GM23338 (cell line): Measurements from ENCODE around the gene SLC6A12. TPM values are rescaled to one million over a fixed set of nuclear protein-coding genes. Genes with fewer than 3 reads are reported as not detected.

Experiments
- ATAC-seq: fragments of 200-7000 bp; cut with Tn5 transposase; 3 replicates; pipeline ENCODE4 v1.9.1; 2020
- DNase-seq: peaks from one replicate; pipeline ENCODE4 v3.0.0-alpha.2; 2015; ENCODE audit warnings: low spot score
- H2AFZ ChIP-seq: fragments of 200-600 bp; sonication (generic); 2 replicates; pipeline ENCODE4 v1.8.0; 2016; ENCODE audit warnings: antibody characterized with exemption, mild to moderate bottlenecking, moderate library complexity
- H3F3A ChIP-seq: fragments of 200-600 bp; sonication (generic); replicated peaks from 2 replicates; pipeline ENCODE4 v1.8.0; 2017; ENCODE audit warnings: antibody characterized with exemption, mixed run types, low read depth
- H3K27ac ChIP-seq: fragments of 200-600 bp; sonication (generic); 2 replicates; pipeline ENCODE4 v1.6.1; 2016; ENCODE audit warnings: low read depth
- H3K27me3 ChIP-seq: fragments of 200-600 bp; sonication (generic); 2 replicates; pipeline ENCODE4 v1.8.0; 2016; ENCODE audit warnings: mild to moderate bottlenecking, mixed run types, moderate library complexity; ENCODE audit not compliant: insufficient read depth
- H3K36me3 ChIP-seq: fragments of 200-600 bp; sonication (generic); 2 replicates; pipeline ENCODE4 v1.8.0; 2016; ENCODE audit warnings: mild to moderate bottlenecking; ENCODE audit not compliant: insufficient read depth
- H3K4me1 ChIP-seq: fragments of 200-600 bp; sonication (generic); 2 replicates; pipeline ENCODE4 v1.8.0; 2016; ENCODE audit warnings: mild to moderate bottlenecking, moderate library complexity; ENCODE audit not compliant: insufficient read depth
- H3K4me2 ChIP-seq: fragments of 200-600 bp; sonication (generic); 2 replicates; pipeline ENCODE4 v1.7.1; 2017; ENCODE audit warnings: mixed run types
- H3K4me3 ChIP-seq: fragments of 200-600 bp; sonication (generic); 2 replicates; pipeline ENCODE4 v1.6.1; 2016; ENCODE audit warnings: mixed run types
- H3K79me2 ChIP-seq: fragments of 200-600 bp; sonication (generic); replicated peaks from 2 replicates; pipeline ENCODE4 v1.8.0; 2017; ENCODE audit warnings: mild to moderate bottlenecking; ENCODE audit not compliant: insufficient read depth
- H3K9me2 ChIP-seq: fragments of 200-600 bp; sonication (generic); 2 replicates; pipeline ENCODE4 v1.8.0; 2017; ENCODE audit not compliant: insufficient read depth
- H4K20me1 ChIP-seq: fragments of 200-600 bp; sonication (generic); replicated peaks from 2 replicates; pipeline ENCODE4 v1.8.0; 2017; ENCODE audit warnings: mild to moderate bottlenecking; ENCODE audit not compliant: insufficient read depth
- H3K27ac Mint-ChIP-seq: 2 replicates; pipeline ENCODE4 v1.8.0; 2020; ENCODE audit warnings: inconsistent platforms, mild to moderate bottlenecking, moderate library complexity, mixed read lengths
- H3K27me3 Mint-ChIP-seq: 3 replicates; pipeline ENCODE4 v1.8.0; 2022; ENCODE audit warnings: low read depth, mild to moderate bottlenecking, moderate library complexity, mixed read lengths, inconsistent platforms; ENCODE audit not compliant: insufficient read depth, poor library complexity
- H3K36me3 Mint-ChIP-seq: 3 replicates; pipeline ENCODE4 v1.8.0; 2021; ENCODE audit warnings: low read depth, mild to moderate bottlenecking, inconsistent platforms, moderate library complexity, mixed read lengths
- H3K4me1 Mint-ChIP-seq: 3 replicates; pipeline ENCODE4 v1.8.0; 2020; ENCODE audit warnings: mild to moderate bottlenecking, inconsistent platforms, mixed read lengths
- H3K4me3 Mint-ChIP-seq: 3 replicates; pipeline ENCODE4 v1.8.0; 2021; ENCODE audit warnings: moderate library complexity, mild to moderate bottlenecking, inconsistent platforms, mixed read lengths
- H3K9me3 Mint-ChIP-seq: 3 replicates; pipeline ENCODE4 v1.8.0; 2020; ENCODE audit warnings: moderate library complexity, mild to moderate bottlenecking, inconsistent platforms, mixed read lengths
- CREB1 ChIP-seq: fragments of 250-450 bp; sonication (Bioruptor Pico); IDR thresholded peaks from 2 replicates; pipeline ENCODE4 v1.5.0; 2020; ENCODE audit warnings: low read depth, mild to moderate bottlenecking, moderate library complexity
- EZH2 ChIP-seq: fragments of 200-600 bp; sonication (generic); IDR thresholded peaks from one replicate; pipeline ENCODE4 v1.8.0; 2017; ENCODE audit warnings: antibody characterized with exemption, mild to moderate bottlenecking, low read depth; ENCODE audit not compliant: unreplicated experiment
- EZH2phosphoT487 ChIP-seq: fragments of 200-600 bp; sonication (generic); IDR thresholded peaks from one replicate; pipeline ENCODE4 v1.8.1; 2018; ENCODE audit warnings: antibody characterized with exemption; ENCODE audit not compliant: unreplicated experiment
- JUNB ChIP-seq: IDR thresholded peaks from one replicate; pipeline ENCODE4 v1.6.1; 2016; ENCODE audit warnings: antibody characterized with exemption; ENCODE audit not compliant: unreplicated experiment
- POLR2AphosphoS5 ChIP-seq: IDR thresholded peaks from 2 replicates; pipeline ENCODE4 v1.6.1; 2016; ENCODE audit warnings: antibody characterized with exemption, low read depth
- ZNF114 ChIP-seq: fragments of 250-450 bp; sonication (Bioruptor Pico); IDR thresholded peaks from 2 replicates; pipeline ENCODE4 v1.5.0; 2020; ENCODE audit warnings: mild to moderate bottlenecking, moderate library complexity
- ZNF331 ChIP-seq: fragments of 250-450 bp; sonication (Bioruptor Pico); IDR thresholded peaks from 2 replicates; pipeline ENCODE4 v1.5.0; 2020; ENCODE audit warnings: low read depth, mild to moderate bottlenecking, moderate library complexity
- polyA plus RNA-seq: library from polyadenylated mRNA; unstranded; fragments of >200 nt; fragmentation: Nextera tagmentation; extraction: Ambion mirVana; gene quantifications from 2 replicates; pipeline ENCODE4 v1.2.1, GENCODE V29; 2016
- total RNA-seq: library from RNA; depleted of rRNA; stranded (reverse); fragments of >200 nt; shearing (Covaris generic); gene quantifications from 2 replicates; pipeline ENCODE4 v1.2.3, GENCODE V29; 2014
- TF ChIP-seq, protein P1 (sequence below): IDR thresholded peaks from one replicate; pipeline ENCODE4 v1.6.1; 2018; ENCODE audit warnings: antibody characterized with exemption; ENCODE audit not compliant: unreplicated experiment
- TF ChIP-seq, protein P2 (sequence below): IDR thresholded peaks from 2 replicates; pipeline ENCODE4 v1.6.1; 2016; ENCODE audit warnings: antibody characterized with exemption

Gene SLC6A12
- total and polyA plus RNA-seq, 2 experiments from 2014 or later: 0.56 TPM; not detected in 1

DNA sequence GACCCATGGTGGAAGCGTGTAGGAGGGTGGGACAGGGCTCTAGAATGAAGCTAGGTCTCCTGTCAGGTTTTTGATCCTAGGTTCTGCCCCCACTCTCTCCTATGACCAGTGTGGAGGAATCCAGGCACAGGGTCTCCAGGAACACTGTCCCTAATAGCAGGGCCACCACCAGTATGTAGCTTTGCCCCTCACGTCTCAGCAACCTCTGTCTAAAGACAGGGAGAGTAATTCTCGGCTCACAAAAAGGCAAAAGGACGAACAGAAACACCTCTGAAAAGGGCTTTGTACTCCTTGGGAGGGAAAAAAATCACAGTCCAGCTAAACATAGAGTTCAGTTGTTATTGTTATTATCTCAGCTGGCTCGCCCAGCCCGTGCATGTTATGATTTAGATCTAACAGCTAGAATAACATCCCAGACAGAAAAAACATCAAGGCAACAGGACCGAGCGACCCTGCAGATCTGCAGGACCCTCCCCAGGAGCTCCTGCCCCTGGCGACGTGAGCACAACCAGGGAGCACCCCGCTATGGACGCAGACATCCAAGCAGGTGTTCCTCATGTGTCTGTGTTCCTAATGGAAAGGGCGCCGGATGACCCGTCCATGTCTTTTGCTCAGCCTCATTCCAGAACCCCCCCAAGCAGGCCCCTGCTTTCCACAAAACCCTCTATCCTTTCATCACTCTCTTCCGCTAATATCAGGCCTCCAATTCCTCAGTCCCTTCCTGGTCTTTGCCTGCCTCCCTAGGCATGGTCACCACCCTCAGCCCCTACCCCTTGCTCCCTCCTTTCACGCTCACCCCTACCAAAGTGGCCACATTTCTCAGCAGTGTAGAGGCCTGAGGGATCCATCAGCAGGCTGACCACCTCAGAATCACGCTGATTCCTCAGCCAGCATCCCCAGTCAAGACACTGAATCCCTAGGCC is 14.2 kb upstream of the SLC6A12 start:
- H3K36me3 Mint-ChIP-seq: no peaks in the 10 kb centered on the region
- Histone ChIP-seq H3K36me3 (no peaks in the 10 kb centered on the region), H2AFZ (no peak overlapping the region), H3K4me1 (peaks cover 13% of the 10 kb centered on the region; the same call in 1 of the 2 replicates), H3K4me3 (no peak overlapping the region), H3K27me3 (no peaks in the 10 kb centered on the region), H4K20me1 (no peaks in the 10 kb centered on the region), H3K27ac (no peak overlapping the region), H3K79me2 (no peaks in the 10 kb centered on the region), H3K9me2 (no peaks in the 10 kb centered on the region), H3F3A (no peaks in the 10 kb centered on the region), H3K4me2 (no peak overlapping the region)
- DNase-seq (no peak), ATAC-seq (no peak)
- peaks cover 11% of the 10 kb centered on the region for H3K27me3 Mint-ChIP-seq
- no peaks in the 10 kb centered on the region for H3K9me3 Mint-ChIP-seq
- H3K4me3 Mint-ChIP-seq: no peak overlapping the region
- no peak for TF ChIP-seq ZNF114 (CRISPR knock-in tag)
- no peak overlapping the region for H3K27ac Mint-ChIP-seq
- peaks cover 24% of the 10 kb centered on the region for H3K4me1 Mint-ChIP-seq

DNA sequence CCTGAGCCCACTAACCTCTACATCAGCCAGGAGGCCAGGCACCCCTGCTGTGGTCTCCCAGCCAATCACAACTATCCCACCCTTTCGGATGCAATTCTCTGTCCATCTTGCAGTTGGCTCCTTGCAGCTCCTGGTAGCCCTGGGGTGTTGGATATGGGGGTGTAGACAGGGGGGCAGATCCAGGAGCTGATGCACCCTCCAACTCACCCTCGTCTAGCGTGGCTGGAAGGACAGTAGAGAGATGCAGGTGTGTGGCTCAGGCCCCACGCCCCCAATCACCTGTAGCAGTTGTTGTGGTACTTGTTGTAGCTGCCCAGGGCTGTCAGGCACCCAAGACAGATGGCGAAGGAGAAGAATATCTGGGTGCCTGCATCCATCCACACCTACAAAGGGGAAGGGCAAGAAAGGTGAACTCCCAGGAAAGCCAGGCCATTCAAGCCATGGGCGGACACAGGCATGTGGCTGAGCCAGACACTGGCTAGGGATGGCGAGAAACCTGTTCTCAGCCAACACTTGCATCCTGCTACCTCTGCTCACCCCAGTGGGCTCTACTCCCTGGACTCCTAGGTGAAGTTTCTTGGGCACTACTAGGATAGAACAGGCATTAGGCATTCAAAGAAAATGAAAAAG is 13.4 kb upstream of the SLC6A12 start:
- no peak overlapping the region for H3K27ac ChIP-seq
- Mint-ChIP-seq H3K4me3 (no peak overlapping the region), H3K9me3 (no peaks in the 10 kb centered on the region), H3K4me1 (peaks cover 24% of the 10 kb centered on the region), H3K27ac (no peak overlapping the region), H3K27me3 (peaks cover 11% of the 10 kb centered on the region), H3K36me3 (no peaks in the 10 kb centered on the region)
- no peak overlapping the region for H3K4me3 ChIP-seq
- H2AFZ ChIP-seq: no peak overlapping the region
- H3K27me3 ChIP-seq: no peaks in the 10 kb centered on the region
- no peaks in the 10 kb centered on the region for H3K79me2 ChIP-seq
- peaks cover 13% of the 10 kb centered on the region; the same call in 1 of the 2 replicates for H3K4me1 ChIP-seq
- H4K20me1 ChIP-seq: no peaks in the 10 kb centered on the region
- no peak for DNase-seq
- no peak for ATAC-seq
- no peak overlapping the region for H3K4me2 ChIP-seq
- no peaks in the 10 kb centered on the region for H3K9me2 ChIP-seq
- no peaks in the 10 kb centered on the region for H3K36me3 ChIP-seq
- H3F3A ChIP-seq: no peaks in the 10 kb centered on the region
- TF ChIP-seq, protein P1, sequence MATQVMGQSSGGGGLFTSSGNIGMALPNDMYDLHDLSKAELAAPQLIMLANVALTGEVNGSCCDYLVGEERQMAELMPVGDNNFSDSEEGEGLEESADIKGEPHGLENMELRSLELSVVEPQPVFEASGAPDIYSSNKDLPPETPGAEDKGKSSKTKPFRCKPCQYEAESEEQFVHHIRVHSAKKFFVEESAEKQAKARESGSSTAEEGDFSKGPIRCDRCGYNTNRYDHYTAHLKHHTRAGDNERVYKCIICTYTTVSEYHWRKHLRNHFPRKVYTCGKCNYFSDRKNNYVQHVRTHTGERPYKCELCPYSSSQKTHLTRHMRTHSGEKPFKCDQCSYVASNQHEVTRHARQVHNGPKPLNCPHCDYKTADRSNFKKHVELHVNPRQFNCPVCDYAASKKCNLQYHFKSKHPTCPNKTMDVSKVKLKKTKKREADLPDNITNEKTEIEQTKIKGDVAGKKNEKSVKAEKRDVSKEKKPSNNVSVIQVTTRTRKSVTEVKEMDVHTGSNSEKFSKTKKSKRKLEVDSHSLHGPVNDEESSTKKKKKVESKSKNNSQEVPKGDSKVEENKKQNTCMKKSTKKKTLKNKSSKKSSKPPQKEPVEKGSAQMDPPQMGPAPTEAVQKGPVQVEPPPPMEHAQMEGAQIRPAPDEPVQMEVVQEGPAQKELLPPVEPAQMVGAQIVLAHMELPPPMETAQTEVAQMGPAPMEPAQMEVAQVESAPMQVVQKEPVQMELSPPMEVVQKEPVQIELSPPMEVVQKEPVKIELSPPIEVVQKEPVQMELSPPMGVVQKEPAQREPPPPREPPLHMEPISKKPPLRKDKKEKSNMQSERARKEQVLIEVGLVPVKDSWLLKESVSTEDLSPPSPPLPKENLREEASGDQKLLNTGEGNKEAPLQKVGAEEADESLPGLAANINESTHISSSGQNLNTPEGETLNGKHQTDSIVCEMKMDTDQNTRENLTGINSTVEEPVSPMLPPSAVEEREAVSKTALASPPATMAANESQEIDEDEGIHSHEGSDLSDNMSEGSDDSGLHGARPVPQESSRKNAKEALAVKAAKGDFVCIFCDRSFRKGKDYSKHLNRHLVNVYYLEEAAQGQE: no peak
- TF ChIP-seq EZH2phosphoT487: no peak
- no peak for TF ChIP-seq EZH2
- TF ChIP-seq CREB1 (CRISPR knock-in tag): no peak
- no peak for TF ChIP-seq ZNF331 (CRISPR knock-in tag)
- no peak for TF ChIP-seq ZNF114 (CRISPR knock-in tag)
- TF ChIP-seq POLR2AphosphoS5: no peak
- TF ChIP-seq, protein P2, sequence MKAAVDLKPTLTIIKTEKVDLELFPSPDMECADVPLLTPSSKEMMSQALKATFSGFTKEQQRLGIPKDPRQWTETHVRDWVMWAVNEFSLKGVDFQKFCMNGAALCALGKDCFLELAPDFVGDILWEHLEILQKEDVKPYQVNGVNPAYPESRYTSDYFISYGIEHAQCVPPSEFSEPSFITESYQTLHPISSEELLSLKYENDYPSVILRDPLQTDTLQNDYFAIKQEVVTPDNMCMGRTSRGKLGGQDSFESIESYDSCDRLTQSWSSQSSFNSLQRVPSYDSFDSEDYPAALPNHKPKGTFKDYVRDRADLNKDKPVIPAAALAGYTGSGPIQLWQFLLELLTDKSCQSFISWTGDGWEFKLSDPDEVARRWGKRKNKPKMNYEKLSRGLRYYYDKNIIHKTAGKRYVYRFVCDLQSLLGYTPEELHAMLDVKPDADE: no peak
- TF ChIP-seq JUNB: no peak
